ENCODE data around the gene INSL3. TPM values are rescaled to one million over a fixed set of nuclear protein-coding genes. Genes with fewer than 3 reads are reported as not detected.

Gene INSL3
- total and polyA plus RNA-seq, 2 of the 13 experiments (the other 11 are each of a cell fraction or from before 2014, with no cell fraction given): 0.30 TPM; not detected in 1

- TF ChIP-seq ZBTB40 (IDR thresholded peaks at IDR 0.05): no peak
- no peak for TF ChIP-seq ZBTB40 (CRISPR knock-in tag; IDR thresholded peaks at IDR 0.05)
- peak; percentile 27; the same call in 1 of the 2 replicates for TF ChIP-seq RXRB (CRISPR knock-in tag; IDR thresholded peaks at IDR 0.05; ENCODE audit: borderline replicate concordance)
- TF ChIP-seq, protein P1, sequence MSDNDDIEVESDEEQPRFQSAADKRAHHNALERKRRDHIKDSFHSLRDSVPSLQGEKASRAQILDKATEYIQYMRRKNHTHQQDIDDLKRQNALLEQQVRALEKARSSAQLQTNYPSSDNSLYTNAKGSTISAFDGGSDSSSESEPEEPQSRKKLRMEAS (IDR thresholded peaks at IDR 0.05): peak; percentile 81
- TF ChIP-seq ZNF253 (CRISPR knock-in tag; IDR thresholded peaks at IDR 0.05; ENCODE audit: borderline replicate concordance): no peak
- TF ChIP-seq MAZ (IDR thresholded peaks at IDR 0.05; ENCODE audit: borderline replicate concordance, low read depth, low read length): no peak
- TF ChIP-seq MAZ (CRISPR knock-in tag; IDR thresholded peaks at IDR 0.05; ENCODE audit: low read depth): no peak
- TF ChIP-seq ZNF598 (CRISPR knock-in tag; IDR thresholded peaks at IDR 0.05; ENCODE audit: borderline replicate concordance): no peak
- TF ChIP-seq RARG (CRISPR knock-in tag; IDR thresholded peaks at IDR 0.05; ENCODE audit: low read depth): no peak
- TF ChIP-seq, protein P2, sequence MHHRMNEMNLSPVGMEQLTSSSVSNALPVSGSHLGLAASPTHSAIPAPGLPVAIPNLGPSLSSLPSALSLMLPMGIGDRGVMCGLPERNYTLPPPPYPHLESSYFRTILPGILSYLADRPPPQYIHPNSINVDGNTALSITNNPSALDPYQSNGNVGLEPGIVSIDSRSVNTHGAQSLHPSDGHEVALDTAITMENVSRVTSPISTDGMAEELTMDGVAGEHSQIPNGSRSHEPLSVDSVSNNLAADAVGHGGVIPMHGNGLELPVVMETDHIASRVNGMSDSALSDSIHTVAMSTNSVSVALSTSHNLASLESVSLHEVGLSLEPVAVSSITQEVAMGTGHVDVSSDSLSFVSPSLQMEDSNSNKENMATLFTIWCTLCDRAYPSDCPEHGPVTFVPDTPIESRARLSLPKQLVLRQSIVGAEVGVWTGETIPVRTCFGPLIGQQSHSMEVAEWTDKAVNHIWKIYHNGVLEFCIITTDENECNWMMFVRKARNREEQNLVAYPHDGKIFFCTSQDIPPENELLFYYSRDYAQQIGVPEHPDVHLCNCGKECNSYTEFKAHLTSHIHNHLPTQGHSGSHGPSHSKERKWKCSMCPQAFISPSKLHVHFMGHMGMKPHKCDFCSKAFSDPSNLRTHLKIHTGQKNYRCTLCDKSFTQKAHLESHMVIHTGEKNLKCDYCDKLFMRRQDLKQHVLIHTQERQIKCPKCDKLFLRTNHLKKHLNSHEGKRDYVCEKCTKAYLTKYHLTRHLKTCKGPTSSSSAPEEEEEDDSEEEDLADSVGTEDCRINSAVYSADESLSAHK (CRISPR knock-in tag; IDR thresholded peaks at IDR 0.05; ENCODE audit: borderline replicate concordance): no peak
- TF ChIP-seq SUZ12 (IDR thresholded peaks at IDR 0.05; ENCODE audit: low read depth, low read length): no peak
- TF ChIP-seq, protein P3, sequence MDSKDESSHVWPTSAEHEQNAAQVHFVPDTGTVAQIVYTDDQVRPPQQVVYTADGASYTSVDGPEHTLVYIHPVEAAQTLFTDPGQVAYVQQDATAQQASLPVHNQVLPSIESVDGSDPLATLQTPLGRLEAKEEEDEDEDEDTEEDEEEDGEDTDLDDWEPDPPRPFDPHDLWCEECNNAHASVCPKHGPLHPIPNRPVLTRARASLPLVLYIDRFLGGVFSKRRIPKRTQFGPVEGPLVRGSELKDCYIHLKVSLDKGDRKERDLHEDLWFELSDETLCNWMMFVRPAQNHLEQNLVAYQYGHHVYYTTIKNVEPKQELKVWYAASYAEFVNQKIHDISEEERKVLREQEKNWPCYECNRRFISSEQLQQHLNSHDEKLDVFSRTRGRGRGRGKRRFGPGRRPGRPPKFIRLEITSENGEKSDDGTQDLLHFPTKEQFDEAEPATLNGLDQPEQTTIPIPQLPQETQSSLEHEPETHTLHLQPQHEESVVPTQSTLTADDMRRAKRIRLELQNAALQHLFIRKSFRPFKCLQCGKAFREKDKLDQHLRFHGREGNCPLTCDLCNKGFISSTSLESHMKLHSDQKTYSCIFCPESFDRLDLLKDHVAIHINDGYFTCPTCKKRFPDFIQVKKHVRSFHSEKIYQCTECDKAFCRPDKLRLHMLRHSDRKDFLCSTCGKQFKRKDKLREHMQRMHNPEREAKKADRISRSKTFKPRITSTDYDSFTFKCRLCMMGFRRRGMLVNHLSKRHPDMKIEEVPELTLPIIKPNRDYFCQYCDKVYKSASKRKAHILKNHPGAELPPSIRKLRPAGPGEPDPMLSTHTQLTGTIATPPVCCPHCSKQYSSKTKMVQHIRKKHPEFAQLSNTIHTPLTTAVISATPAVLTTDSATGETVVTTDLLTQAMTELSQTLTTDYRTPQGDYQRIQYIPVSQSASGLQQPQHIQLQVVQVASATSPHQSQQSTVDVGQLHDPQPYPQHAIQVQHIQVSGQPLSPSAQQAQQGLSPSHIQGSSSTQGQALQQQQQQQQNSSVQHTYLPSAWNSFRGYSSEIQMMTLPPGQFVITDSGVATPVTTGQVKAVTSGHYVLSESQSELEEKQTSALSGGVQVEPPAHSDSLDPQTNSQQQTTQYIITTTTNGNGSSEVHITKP (CRISPR knock-in tag; IDR thresholded peaks at IDR 0.05; ENCODE audit: low read depth): no peak
Observed at GRCh38 chr19:17847538-17848366, 26.4 kb upstream of the INSL3 start, which contains the start of gene JAK3 (continued).
